Astrocyte of the cerebellum (primary cell): ENCODE measurements around the gene FBRS.

Experiments used
- DNase-seq: peaks from one replicate; pipeline ENCODE4 v3.0.0-alpha.2; 2011; ENCODE audit warnings: low read depth
- H3K4me3 ChIP-seq: 2 replicates; pipeline ENCODE4 v1.5.1; 2011; ENCODE audit warnings: mild to moderate bottlenecking, low read depth, low read length, moderate library complexity
- in situ Hi-C: cut with HindIII; loops from 2 replicates; pipeline ENCODE4 v1.10.0; 2017; ENCODE audit warnings: low sequenced_read_pairs
- TF ChIP-seq, protein P1 (sequence below): IDR thresholded peaks from 2 replicates; pipeline ENCODE4 v1.5.1; 2012; ENCODE audit warnings: low read length, low read depth, moderate library complexity, mild to moderate bottlenecking; ENCODE audit errors: missing control alignments

Gene FBRS

DNA sequence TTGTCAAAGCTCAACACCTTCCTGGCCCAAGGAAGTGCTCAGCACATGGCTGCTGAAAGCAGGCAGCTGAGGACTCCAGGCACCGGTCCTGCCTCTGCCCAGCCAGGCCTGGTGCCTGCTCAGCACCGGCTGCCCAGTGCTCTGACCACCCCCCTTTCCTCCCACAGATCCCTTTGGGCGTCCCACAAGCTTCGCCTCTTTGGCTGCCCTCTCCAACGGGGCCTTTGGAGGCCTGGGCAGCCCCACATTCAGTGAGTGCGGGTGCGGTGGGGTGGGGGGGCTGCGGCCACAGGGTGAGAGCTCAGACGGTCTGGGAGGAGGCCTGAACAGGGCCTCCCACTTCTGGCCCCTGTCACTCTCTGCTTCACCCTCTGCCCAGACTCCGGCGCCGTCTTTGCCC is 10.2 kb downstream of the FBRS start:
- in situ Hi-C loops = no loop called here
- TF ChIP-seq, protein P1, sequence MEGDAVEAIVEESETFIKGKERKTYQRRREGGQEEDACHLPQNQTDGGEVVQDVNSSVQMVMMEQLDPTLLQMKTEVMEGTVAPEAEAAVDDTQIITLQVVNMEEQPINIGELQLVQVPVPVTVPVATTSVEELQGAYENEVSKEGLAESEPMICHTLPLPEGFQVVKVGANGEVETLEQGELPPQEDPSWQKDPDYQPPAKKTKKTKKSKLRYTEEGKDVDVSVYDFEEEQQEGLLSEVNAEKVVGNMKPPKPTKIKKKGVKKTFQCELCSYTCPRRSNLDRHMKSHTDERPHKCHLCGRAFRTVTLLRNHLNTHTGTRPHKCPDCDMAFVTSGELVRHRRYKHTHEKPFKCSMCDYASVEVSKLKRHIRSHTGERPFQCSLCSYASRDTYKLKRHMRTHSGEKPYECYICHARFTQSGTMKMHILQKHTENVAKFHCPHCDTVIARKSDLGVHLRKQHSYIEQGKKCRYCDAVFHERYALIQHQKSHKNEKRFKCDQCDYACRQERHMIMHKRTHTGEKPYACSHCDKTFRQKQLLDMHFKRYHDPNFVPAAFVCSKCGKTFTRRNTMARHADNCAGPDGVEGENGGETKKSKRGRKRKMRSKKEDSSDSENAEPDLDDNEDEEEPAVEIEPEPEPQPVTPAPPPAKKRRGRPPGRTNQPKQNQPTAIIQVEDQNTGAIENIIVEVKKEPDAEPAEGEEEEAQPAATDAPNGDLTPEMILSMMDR = no peak
- no peak for DNase-seq
- H3K4me3 ChIP-seq = no peak overlapping the region

DNA sequence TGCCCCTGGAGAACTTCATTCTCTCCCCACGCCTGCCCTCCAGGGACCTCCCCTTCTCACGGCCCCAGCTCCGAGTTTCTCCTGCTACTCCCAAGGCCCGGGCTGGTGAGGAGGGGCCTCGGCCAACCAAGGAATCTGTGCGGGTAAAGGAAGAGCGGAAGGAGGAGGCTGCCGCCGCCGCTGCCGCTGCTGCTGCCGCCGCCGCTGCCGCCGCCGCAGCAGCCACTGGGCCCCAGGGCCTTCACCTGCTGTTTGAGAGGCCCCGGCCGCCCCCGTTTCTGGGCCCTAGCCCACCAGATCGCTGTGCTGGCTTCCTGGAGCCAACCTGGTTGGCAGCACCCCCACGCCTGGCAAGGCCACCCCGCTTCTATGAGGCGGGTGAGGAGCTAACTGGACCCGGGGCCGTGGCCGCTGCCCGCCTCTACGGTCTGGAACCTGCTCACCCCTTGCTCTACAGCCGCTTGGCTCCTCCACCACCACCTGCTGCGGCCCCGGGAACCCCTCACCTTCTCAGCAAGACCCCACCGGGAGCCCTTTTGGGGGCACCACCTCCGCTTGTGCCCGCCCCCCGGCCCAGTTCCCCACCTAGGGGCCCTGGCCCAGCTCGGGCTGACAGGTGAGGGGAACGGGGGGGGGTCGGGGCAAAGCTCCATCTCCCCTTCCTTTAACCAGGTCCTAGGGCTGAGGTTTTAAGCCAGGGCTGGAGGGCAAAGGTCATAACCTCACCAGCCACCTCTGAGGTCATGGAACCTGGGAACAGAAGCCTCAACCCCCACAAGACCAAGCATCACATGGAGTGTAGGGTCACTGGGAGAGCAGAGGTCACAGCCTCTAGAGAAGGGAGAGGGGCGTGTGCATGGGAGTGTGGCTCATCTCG is 11.0 kb downstream of the FBRS start:
- no peak for DNase-seq
- in situ Hi-C loops = no loop called here
- no peak overlapping the region for H3K4me3 ChIP-seq
- TF ChIP-seq, protein P1 = no peak

DNA sequence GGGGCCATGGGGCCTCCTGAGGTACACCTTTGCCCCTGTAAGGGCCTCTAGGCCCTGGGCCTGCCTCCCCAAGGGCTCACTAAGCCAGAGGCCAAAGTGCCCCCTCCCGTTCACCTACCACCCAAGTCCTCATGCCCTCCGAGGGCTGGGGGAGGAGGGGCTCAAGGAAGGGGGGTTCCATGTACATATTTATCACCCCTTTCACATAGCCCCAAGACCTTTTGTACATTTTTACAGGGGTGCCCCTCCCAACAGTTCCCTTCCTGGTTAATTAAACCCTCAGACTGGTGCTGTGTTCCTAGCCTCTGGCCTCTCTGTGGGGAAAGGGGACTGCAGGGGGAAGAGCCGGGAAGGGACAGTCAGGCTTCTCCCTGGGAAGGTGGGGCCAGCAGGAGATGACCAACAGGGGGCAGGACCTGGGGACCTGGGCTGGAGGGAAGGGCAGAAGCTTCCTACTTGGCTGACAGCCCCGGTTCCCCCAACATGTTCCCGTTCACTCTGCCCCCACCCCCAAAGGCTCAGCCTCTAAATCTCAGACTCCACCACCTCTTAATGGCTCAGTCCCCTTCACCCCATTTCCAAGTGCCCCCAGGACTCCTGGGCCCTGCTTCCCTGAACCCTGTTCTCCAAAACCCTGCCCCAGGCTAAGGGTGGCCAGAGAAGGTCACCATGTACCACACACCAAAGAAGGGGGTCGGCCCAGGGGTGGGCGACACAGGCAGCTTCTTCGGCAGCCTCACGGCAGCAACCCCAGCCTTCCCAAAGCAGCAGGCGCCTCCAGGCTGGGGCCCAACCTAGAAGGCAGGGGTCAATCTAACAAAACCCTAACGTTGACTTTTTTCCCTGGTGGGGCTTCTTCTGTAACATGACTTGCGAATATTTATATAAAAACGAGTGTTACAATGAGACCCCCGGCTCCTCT is 11.9 kb downstream of the FBRS start:
- no peak for DNase-seq
- TF ChIP-seq, protein P1 = no peak
- H3K4me3 ChIP-seq = no peak overlapping the region
- in situ Hi-C loops = no loop called here

DNA sequence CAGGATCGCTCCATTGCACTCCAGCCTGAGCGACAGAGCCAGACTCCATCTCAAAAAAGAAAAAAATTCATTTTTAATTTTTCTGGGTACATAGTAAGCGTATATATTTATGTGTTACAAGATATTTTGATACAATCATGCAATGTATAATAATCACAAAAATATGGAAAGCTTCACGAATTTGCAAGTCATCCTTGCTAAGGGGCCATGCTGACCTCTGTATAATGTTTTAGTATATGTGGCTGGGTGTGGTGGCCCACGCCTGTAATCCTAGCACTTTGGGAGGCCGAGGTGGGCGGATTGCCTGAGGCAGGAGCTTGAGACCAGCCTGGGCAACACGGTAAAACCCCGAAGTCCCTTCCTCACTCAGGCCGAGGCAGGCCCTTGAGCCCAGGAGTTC is 16.9 kb downstream of the FBRS start:
- DNase-seq = no peak
- in situ Hi-C loops = no loop called here
- H3K4me3 ChIP-seq = no peak overlapping the region
- TF ChIP-seq, protein P1 = no peak

DNA sequence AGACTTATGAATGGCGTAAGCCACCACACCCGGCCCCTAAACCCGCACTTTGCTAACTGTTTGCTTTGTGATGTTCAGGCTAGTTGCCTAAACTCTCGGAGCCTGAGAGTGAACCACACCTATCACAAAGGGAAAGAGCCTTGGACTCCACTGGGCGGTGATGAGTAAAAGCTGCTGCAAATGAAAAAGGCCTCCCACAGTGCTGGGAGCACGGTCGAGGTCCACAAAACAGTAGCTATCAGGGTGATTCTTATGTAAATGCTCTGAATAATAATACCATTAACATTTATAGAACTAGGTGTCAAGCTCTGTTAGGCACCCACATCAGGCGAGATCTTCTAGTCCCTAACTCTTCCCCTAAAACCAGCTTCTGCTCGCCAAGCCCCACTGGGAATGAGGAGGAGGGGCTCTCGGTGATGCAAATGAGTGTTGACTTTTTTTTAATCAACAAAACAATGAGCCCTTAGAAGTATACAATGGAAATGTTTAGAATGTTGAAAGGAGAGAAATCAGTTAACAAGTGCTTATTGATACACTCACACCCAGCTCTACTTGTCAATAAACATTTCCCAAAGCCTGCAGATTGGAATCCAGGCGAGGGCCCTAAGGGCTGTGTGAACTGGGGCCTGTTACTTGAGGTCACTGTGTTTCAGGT is 19.8 kb downstream of the FBRS start:
- TF ChIP-seq, protein P1 = no peak
- no peak for DNase-seq
- H3K4me3 ChIP-seq = no peak overlapping the region
- in situ Hi-C loops = no loop called here

DNA sequence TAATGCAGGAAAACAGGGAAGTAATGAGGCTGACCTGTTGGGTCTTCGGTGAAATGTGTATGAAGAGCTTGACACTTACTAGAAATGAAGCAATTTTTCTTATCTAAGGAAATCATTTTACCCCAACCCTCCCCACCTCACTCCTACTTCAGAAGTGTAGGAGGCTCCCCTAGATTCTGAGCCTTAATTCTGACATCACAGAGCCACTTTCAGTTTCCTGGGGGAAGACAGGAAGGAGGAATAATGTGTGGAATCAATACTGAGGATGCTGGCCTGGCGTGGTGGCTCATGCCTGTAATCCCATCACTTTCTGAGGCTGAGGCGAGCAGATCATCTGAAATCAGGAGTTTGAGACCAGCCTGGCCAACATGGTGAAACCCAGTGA is 20.3 kb downstream of the FBRS start:
- in situ Hi-C loops = no loop called here
- no peak overlapping the region for H3K4me3 ChIP-seq
- DNase-seq = no peak
- TF ChIP-seq, protein P1 = no peak
